Left cardiac atrium (tissue), 4 donors: ENCODE data around the gene PNRC2. TPM values are rescaled to one million over a fixed set of nuclear protein-coding genes. Genes with fewer than 3 reads are reported as not detected.

Source experiments
- ATAC-seq, 2 donors: fragments of 200-7000 bp; cut with Tn5 transposase; one replicate each; pipeline ENCODE4 v1.9.1; 2020; ENCODE audit warnings: mild to moderate bottlenecking in 2 of 2, moderate library complexity in 2 of 2
- DNase-seq: peaks from one replicate; pipeline ENCODE4 v3.0.0-alpha.2; 2020
- intact Hi-C, 2 donors: fragments of 100-400 bp; cut with DNase I; formaldehyde crosslinking; loops; one replicate each; pipeline versions ENCODE4 v1.14.1 to v1.15.1; 2022 to 2023
- long read RNA-seq: library from polyadenylated mRNA; unstranded; transcript quantifications from one replicate; pipeline ENCODE4 v2.0.0, GENCODE V29; 2021
- total RNA-seq, 2 donors: library from RNA; stranded (reverse); fragmentation: NEBNext Ultra II Directional; extraction: Animal tissue kit (Norgen Biotek cat#: 25700); gene quantifications; one replicate each; pipeline ENCODE4 v1.2.1, GENCODE V29; 2021
- donor health status: DM: no; HTN: yes; CAD: no.
- donor health status: DM: no; HTN: yes; CAD: no; lungs with severe emphysema.
- donor health status: DM: yes; HTN: yes; CAD: no.
- donor health status: Dilated cardiomyopathy.

The PNRC2 gene
- 10 to 100 TPM; 84.2 to 89.2 TPM for total RNA-seq
- long read RNA-seq, transcript PNRC2-201 (3 exons, 2,416 nt): major isoform, 143 of 152 reads
- long read RNA-seq, partial matches to known transcripts: 0 of 152 reads
- long read RNA-seq, other reads (novel, unspliced or antisense): 4 of 152 reads

GRCh38 chr1:23959461-23960290 is at the start of gene PNRC2:
PNRC2 (plus strand) TSS chr1:23959828; CDS start chr1:23961458, 1,630 bp downstream.
- DNase-seq (peak; percentile 97), ATAC-seq (peak; percentile 97 to 98)
- intact Hi-C loops: loop anchor here (5.0 to 10.0 kb wide), 2 partner anchors 65 to 68 kb away; no protein-coding TSS in a partner anchor

GRCh38 chr1:23910144-23910543 is 49.5 kb upstream of the PNRC2 start:
- ATAC-seq (no peak), DNase-seq (no peak)
- intact Hi-C loops: no loop called here

- DNase-seq (no peak), ATAC-seq (no peak)
- intact Hi-C loops: no loop called here
These were observed 48.9 kb upstream of the PNRC2 start for GRCh38 chr1:23910553-23911246.

GRCh38 chr1:23911921-23912320 is 47.7 kb upstream of the PNRC2 start:
- ATAC-seq: no peak
- intact Hi-C loops: no loop called here
- no peak for DNase-seq

GRCh38 chr1:23913212-23913880 is 46.3 kb upstream of the PNRC2 start, which contains the start of gene CNR2:
CNR2 (minus strand) TSS chr1:23913362; CDS start chr1:23875617, 37,745 bp downstream.
- ATAC-seq: no peak
- intact Hi-C loops: no loop called here
- no peak for DNase-seq

- intact Hi-C loops: loop anchor here in 1 of 2 donors (5.0 kb wide), 1 partner anchor 143 kb away; no protein-coding TSS in a partner anchor
- ATAC-seq: no peak
These were observed 44.7 kb upstream of the PNRC2 start for GRCh38 chr1:23914921-23915320.

GRCh38 chr1:23915466-23915865 is 44.2 kb upstream of the PNRC2 start:
- no peak for ATAC-seq
- no peak for DNase-seq
- intact Hi-C loops: loop anchor here in 1 of 2 donors (5.0 kb wide), 1 partner anchor 143 kb away; no protein-coding TSS in a partner anchor

More at GRCh38 chr1:23914921-23915320, 44.7 kb upstream of the PNRC2 start:
- no peak for DNase-seq

- peak; percentile 84 to 88 for ATAC-seq
- intact Hi-C loops: loop anchor here in 1 of 2 donors (5.0 kb wide), 1 partner anchor 144 kb away; no protein-coding TSS in a partner anchor
- DNase-seq: peak; percentile 61
These were observed 43.2 kb upstream of the PNRC2 start for GRCh38 chr1:23916209-23917131.

GRCh38 chr1:23922321-23922943 is 37.2 kb upstream of the PNRC2 start:
- DNase-seq (no peak), ATAC-seq (no peak)
- intact Hi-C loops: no loop called here

GRCh38 chr1:23923592-23924499 is 35.8 kb upstream of the PNRC2 start:
- ATAC-seq (no peak), DNase-seq (peak; percentile 52)
- intact Hi-C loops: no loop called here

GRCh38 chr1:23924601-23925000 is 35.0 kb upstream of the PNRC2 start:
- intact Hi-C loops: no loop called here
- DNase-seq: no peak
- no peak for ATAC-seq

- ATAC-seq (no peak), DNase-seq (no peak)
- intact Hi-C loops: no loop called here
These were observed 34.3 kb upstream of the PNRC2 start for GRCh38 chr1:23925279-23925678.

GRCh38 chr1:23927097-23927496 is 32.5 kb upstream of the PNRC2 start:
- ATAC-seq (no peak), DNase-seq (no peak)
- intact Hi-C loops: no loop called here

- DNase-seq (no peak), ATAC-seq (no peak)
- intact Hi-C loops: no loop called here
These were observed 30.8 kb upstream of the PNRC2 start for GRCh38 chr1:23928789-23929188.

GRCh38 chr1:23930270-23930669 is 29.4 kb upstream of the PNRC2 start:
- intact Hi-C loops: no loop called here
- no peak for ATAC-seq
- no peak for DNase-seq

- intact Hi-C loops: no loop called here
- ATAC-seq: peak in 1 of 2 donors; percentile 67
- no peak for DNase-seq
These were observed 28.7 kb upstream of the PNRC2 start for GRCh38 chr1:23930861-23931490.
